HG03060 (cell line): Measurements from ENCODE around the gene ALDOC.
A peak's percentile ranks its signal among the peaks of the same experiment; 100 is the strongest.
"Not testable (repeated sequence)": the region's sequence is repeated elsewhere in the genome, so short reads cannot be mapped to it uniquely, and the experiment has no call there.

Experiments
- ATAC-seq: cut with Tn5 transposase; IDR thresholded peaks from one replicate; pipeline ENCODE4 v1.9.1; 2021; ENCODE audit warnings: low read depth, moderate number of reproducible peaks; ENCODE audit not compliant: unreplicated experiment

ALDOC gene

DNA sequence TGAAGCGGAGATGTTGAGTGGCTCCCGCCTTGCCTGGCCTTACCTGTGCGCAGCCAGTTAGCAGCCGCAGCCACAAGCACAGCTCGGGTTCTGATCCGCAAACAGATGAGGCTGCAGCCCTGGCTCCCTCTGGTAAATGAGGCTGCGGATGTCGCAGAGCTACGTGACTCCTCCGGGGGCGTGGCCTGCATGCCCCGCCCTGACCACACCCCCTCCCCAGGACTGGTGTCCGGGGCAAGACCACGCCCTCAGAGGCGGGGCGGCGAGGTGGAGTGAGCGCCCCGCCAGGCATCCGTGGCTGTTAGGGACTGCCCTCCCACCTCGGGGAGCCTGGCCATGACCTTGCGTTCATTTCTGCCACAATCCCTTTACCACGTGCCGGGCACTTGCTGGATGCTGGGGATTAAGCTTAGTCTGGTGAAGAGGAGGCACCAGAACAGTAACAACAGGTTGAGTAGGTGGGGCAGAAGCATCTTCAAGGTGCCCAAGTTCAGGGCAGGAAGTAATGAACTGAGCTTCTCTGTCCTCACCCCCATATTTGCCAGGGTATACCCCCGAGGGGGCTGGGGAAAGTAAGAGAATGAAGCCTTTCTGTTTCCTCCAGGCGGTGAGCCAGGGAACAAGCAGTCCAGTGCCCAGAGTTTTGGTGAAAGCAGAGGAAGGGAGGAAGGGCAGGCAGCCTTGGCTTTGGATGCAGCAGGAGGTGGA, at the start of gene ALDOC:
Gene ALDOC (minus strand): TSS at position 138 of the 708 bp plus-strand sequence. CDS start 1,363 bp downstream, outside the sequence.
- no peak for ATAC-seq

DNA sequence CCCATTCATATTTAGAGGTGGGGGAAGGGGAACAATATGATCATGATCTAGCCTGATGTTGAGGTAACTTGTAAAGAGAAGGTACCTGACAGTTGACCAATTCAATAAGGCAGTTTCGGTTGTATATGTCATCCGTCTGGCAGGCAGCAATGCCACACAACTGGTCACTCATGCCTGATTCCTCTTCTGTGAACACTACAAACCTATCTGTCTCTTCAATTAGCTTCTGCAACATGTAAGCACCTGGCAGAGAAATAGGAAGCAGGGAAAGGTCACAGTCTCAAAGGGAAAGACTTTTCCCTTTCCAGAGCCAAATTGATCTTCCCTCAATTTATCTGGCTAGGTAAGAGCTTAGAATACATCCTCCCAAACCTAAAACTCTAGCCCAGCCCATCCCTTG, 47.5 kb upstream of the ALDOC start:
- ATAC-seq = no peak

DNA sequence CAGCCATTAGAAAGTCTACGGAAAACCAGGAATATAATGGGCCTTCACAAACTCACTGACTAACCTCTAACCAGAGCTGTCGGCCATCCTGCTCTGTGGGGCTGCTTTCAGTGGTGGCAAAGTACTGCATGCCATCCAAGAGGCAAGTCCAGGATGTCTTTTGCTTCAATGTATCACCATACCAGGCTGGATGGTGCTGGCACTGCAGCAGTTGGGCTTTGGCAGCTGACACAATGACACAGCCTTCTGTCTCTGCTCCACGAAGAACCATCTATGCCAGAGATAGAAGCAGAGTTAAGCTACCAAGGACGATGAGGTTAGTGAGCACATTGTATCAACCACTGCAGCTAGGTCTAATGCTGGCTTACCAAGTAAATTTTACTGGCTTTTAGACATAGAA, 47.0 kb upstream of the ALDOC start:
- no peak for ATAC-seq

DNA sequence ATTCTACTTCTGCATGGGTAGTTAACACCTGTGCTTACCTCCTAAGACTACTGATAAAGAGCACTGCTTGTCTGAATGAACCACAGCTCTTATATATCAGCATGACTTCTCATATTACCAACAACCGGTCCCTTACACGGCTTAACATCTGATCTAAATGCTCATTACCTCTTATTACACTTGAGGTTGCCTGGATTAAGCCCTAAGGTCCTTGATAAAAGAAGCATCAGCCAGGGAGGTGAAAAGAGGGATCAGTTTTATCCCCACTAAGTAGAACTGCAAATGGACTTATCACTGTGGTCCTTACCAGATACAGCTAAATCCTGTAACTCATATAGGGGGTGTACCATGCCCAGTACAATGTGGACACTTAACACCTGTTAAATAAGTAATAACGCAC, 45.5 kb upstream of the ALDOC start:
- no peak for ATAC-seq

DNA sequence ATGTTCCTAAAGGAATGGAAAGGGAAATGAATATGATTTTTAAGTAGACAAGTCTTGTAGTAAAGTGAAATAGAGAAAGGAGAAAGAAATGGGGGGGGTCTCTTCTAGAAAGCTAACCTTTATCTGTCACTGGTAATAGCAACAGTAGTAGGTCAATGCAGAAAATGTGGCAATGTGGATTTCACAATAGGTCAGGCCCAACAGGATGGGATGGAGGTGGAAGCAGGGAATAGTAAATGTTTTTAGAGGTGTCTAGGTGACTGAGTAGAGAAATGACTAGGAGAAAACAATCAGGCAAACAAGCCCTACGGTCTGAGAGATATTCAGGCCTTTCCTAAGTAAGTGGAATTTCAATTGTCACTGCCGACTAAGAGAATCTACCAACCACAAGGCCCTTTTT, 43.3 kb upstream of the ALDOC start:
- no peak for ATAC-seq

DNA sequence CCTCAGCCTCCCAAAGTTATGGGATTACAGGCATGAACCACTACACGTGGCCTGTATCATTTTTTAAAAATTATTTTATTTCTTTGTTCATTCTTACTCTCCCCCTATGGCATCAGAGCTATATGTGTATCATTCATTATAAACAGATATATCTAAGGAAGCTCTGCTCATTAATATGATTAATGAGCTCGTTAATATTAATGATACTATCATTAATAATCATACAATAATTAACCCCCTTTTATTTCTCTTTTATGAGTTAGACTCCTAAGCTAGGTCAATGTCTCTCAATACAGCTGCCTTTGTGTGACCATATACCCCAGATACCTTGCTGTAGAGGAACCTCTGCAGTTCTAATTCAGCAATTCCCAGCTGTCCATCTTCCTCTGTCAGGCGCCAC, 41.8 kb upstream of the ALDOC start:
- no peak for ATAC-seq

DNA sequence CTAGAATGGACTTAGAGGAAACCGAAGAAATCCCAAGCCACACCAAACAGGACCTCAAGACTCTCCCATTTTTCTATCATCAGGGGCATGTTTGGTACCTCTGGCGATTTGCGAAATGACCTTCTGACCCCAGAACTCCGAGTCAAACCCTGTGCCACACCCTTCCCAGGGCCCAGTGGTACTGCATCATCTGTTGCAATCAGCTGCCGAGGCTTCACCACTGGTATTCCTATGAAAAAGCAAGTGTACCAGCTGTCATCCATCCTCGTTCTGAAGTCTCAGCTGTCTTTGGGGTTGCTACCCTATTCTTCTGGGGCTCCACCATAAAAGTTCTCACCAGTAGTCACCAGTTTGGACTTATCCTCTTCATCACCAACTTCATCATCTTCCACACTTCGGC, 39.6 kb upstream of the ALDOC start:
- ATAC-seq = no peak

DNA sequence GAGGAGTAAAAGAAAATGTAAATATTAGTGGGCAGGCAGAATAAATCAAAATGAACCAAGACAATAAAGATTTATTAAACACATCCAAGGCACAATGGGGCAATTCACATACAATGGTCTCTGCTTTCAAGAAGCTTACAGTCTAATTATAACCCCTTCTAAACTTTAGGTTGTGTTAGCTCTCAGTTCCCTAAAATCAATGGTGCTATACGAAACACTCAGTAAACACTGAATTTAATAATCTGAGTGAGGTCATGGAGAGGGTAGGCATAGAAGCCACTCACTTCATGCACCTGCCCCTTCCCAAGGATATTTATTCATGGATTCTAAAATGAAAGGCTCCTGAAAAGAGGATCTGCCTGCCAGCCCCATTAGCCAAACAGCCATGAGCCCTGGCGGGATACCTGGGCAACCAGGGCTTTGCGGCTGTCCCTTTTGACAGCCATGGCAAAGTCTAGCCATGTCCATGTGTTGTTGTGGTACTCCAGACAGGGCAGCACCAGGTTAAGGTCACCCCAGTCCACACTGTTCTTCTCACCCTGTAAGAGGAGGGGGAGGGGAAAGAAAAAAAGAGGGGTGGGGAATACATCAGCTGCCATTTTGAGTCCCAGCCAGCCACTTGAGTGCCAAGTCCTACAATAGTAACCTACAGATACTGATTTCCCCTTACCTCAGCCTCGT, 38.7 kb upstream of the ALDOC start:
- no peak for ATAC-seq

DNA sequence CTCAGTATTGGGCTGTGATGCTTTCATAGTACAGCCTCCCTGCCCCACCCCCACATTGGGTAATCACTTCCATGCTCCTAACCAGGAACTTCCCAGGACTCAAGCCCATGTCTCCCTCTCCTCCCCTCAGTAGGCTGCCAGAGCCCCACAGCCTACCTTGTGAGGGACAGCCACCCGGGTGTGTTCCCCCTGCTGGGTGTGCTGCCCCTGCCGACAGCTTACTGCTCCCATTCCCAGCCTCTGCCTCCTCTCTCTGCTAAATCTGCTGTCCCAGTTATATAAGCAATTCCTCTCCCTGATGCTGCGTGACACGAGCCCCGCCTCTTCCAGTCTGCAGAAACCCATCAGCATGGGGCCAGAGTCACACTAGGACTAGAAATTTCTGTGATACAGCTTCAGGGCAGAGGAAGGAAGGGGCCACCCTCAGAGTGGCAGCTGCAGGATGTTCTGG, 37.3 kb upstream of the ALDOC start, which contains the start of gene RSKR:
Gene RSKR (minus strand): TSS at position 255 of the 451 bp plus-strand sequence. CDS start 24 bp downstream, at position 231.
- no peak for ATAC-seq

DNA sequence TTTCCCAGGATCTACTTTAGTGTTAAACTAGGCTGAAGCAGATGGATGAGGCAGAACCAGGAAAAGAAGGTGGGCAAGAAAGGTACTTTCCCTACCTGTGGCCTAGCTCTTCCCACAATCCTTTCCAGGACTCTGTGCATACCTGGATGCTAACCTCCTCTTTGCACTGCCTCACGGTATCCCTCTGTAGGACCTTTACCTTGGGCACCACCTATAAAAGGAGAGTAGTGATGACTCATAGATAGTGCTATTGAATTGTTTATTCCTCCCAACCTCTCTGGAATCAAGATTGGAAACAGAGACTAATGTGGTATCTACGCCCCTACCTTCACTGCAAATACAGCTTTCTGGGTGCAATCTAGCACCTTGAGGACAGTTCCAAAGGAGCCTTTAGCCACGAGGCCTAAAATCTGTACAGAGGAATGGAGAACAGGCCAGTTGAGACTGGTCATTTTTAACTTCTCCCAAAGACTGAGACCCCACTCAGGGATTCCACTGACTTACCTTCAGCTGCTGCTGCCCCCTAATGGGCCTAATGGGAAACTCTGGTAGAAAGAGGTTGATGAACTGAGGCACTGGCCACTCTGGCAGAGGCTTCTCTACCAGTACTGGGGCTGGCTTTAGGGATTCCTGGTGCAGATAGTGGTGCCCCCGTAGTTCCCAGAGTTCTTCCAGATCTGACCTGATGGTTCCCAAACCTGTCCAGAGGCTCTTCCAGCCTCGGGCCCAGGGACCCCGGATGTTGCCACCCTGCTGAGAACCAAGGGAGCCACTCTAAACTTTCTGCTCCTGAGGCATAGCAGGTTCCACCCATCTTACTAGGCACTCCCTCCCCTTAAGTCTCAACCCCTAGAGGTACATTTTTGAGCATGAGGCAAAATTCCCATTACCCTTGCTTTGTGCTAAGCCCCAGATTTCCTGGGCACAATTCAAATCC, 36.5 kb upstream of the ALDOC start:
- no peak for ATAC-seq

DNA sequence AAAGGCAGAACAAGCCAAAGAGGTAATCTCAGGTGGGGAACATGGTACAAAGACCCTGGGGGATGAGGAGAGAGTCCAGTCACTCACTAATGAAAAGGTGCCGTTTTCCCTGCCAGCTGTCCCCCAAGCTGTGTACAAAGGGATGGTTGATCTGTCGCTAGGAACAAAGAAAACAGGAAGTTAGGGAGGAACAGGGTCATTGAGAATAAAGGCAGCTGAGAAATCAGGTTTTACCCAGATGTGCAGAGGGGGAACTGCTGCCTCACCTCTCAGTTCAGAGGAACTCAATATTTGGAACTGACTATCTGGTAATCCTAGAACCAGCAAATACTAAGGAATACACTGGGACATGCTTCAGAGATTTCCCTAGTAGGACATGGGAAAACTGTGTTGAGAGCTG, 35.8 kb upstream of the ALDOC start:
- no peak for ATAC-seq

DNA sequence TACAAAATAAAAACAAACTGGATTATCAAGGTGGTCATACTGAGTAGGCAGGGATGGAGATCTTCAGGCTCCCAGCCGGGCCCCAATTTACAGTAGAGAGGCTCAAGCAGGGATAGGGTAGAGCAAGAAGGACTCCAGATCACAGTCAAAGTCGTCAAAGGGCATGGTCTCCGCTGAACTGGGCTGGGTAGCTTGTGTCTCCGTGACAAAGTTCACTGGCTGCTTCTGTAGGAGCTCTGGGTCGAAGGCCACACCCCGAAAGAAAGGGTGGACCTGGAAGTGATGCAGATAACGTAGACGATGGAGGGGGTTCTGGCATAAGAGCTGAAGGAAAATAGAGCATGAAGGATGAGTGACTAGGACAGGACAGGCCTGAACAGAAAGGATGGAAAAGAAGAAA, 33.7 kb upstream of the ALDOC start:
- no peak for ATAC-seq

DNA sequence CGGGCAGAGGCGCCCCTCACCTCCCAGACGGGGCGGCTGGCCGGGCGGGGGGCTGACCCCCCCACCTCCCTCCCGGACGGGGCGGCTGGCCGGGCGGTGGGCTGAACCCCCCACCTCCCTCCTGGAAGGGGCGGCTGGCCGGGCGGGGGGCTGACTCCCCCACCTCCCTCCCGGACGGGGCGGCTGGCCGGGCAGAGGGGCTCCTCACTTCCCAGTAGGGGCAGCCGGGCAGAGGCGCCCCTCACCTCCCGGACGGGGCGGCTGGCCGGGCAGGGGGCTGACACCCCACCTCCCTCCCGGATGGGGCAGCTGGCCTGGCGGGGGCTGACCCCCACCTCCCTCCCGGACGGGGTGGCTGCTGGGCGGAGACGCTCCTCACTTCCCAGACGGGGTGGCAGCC, 27.3 kb upstream of the ALDOC start:
- not testable (repeated sequence) for ATAC-seq

DNA sequence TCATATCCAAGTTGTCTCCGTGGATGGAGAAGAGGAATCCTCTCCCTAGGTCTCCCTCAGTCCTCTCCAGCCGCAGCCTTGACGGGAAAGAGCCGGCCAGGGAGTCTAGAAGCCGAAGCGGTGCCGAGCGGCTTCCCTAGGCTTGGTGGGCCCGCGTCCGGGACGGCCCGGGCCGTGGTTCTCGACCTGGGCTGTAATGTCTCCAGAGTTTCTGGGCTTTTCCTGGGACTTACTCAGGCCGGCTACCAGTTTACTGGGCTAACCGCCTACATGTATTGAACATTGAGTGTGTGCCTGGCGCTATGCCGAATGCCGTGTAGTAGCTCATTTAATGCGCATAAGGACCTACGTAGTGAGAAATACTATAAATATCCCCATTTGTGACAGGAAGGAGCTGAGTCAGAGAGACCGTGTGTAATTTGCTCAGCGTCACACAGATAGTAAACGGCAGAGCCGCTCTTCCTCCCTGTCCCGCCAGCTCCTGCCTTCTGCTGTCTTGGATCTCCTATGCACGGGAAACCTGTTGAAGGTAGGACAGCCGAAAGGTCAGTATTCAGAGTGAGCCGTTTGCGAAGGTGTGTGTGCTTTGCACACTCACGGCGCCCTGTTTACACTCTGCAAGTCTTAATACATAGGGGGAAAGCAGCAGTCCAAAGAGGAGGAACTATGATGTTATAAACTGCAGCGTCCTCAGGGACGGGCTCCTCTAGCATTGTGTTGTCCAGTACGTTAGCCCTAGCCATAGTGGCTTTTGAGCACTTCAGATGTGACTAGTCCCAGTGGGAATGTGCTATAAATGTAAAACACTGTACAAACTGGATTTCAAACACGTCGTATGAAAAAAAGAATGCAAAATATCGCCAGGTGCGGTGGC, 22.9 kb upstream of the ALDOC start:
- ATAC-seq = peak; percentile 35

DNA sequence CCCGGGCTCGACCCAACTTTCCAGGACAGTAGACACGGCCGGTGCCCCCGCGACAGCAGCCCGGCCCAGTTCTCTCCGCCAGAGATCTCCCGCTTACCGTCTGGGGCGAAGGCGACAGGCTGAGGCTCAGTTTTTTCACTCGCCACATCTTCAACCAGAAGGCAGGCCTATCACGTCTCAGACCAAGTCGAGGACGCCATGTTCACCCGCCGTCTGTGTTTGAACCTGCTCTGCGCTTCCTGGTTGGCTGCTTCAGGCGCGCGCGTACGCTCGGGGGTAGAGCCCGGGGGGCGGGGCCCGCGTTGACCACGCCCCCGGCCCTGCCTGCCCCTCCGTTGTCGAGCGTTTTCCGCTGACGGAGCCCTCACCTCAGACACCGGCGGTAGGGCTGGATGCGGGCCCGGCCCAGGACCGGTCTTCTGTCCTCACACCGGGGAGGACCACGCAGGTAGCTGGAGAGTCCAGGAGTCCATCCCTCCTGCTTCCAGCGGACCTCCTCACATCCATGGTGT, 22.2 kb upstream of the ALDOC start, which contains the start of gene SPAG5:
Gene SPAG5 (minus strand): TSS at position 227 of the 512 bp plus-strand sequence. CDS start 79 bp downstream, at position 148.
- peak; percentile 39 for ATAC-seq

DNA sequence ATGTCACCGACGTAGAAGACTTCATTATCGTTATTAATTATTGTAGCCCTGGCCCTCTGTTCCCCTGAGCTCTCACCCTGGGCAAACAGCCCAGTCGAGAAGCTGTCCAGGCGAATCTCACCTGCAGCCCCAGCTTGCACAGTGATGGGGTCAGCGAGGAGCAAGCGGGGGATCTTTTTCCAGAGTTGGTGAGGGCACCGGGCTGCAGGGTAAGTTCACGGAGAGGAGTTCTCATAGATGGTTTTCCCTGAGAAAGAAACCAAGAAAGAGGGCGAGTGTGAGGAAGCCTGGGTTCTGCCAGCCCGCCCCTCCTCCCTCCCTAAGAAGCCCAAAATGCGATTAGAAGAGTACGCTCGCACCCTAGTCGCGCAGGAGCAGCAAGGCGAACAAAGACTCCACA, 21.7 kb upstream of the ALDOC start:
- no peak for ATAC-seq

DNA sequence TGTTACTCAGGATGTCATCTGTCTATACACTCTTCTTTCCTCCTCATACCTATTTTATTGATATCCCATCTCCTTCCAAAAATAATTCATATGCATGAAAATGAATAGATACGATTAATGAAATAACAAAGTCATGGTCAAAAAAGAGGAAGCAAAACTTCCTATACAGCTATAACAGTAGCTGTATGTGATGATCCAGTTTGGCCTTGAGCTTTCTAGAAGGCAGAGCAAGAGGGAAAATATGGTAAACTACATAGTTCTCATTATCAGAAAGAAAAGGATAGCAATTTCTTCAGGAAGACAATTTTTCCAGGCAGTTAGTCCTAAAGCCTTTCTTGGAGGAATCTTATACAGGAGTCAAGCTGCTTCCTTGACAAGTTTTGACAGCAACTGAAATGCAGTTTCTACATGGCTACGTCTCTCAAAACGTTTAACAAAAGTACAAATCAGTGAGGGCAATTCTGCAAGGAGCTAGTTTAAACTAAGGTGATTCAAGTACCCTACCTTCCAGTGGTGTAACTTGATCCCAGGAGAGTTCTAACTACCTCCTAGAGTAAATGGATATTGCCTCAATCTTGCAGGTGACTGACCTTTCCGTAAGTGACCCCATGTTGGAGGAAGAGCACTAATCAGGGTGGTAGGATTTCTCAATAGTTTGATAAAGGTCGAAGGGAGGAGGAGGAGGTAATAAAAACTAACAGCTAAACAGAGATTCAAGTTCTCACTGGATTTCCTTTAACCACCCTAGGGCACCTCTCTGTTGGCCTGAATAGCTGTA, 21.1 kb upstream of the ALDOC start:
- no peak for ATAC-seq

DNA sequence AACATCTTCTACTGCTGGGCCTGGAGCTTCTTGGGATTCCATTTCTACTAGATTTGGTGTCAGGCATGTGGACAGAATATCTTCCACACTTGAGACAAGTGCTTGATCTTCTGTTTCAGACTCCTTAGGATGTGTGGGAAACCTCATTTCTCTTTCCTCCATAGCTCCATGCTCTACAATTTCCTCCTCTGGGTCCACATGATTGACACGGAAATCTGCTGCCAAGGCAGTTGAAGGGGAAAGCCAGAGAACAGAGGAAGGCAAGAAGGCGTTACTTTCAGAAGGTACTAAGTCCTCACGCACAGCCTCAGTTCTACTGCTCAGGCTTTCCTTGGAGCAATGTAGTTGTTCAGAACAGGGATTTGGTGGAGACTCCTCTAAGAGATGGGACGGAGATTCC, 15.6 kb upstream of the ALDOC start:
- no peak for ATAC-seq

DNA sequence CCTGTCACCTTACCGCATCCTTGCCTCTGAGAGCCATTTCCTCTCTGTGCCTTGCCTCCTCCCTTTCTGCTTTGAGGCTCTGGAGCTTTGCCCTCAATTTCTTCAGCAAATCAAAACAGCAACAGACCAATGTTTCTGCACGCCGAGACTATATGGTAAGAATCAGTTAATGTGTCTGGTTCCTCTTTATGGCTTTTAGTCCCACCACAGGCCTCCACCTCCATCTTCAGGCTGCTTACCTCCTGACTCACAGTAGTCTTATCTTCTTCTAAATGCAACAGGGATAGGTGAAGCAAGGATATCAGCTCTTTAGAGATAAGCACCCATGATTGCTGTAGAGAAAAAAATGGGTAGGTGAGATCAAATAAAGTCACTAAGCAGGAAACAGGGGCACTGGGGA, 9.2 kb upstream of the ALDOC start:
- no peak for ATAC-seq
